GM21390 (cell line): ENCODE data around the gene KBTBD12.
"Not testable (repeated sequence)": the region's sequence is repeated elsewhere in the genome, so short reads cannot be mapped to it uniquely, and the experiment has no call there.

Experiments
- ATAC-seq: cut with Tn5 transposase; IDR thresholded peaks from one replicate; pipeline ENCODE4 v1.9.1; 2021; ENCODE audit not compliant: unreplicated experiment

The KBTBD12 gene

DNA sequence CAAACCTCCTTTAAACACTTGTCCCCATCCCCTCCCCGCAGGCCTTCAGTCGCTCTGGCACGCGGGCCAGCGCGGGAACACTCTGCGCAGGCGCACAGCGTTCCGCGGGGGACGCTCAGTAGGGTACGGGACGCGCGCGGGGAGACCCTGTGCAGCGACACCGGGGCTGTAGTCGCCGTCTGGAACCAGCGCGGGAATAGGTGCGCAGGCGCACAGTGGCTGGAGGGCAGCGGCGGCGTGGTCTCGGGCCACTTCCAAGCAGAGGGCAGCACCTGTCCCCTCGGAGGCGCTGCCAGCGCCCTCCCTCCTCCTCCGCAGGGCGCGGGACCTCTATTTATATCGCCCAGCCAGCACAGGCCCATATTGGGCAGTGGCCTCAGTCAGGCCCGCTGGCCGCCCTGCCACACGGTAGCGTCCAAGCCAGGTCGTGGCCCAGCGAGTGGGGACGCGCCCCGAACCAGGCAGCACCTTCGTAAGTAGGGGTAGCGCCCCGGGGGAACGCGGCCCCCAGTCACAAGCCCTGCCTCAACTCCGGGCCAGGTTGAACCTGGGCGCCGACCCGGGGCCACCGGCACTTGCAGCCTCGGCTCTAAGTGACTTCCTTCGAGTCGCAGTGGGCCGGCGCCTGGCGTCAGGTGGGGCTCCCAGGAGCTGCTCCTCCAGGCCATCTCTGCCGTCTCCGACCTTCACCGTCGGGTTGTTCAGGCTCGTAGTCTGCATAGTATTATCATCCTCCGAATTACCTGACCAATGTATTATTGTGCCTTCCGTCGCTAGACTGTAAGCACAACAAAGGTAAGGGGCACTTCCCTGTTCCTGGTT is at the start of gene KBTBD12:
TSS of gene KBTBD12 (plus strand) at position 118 of the 822 bp plus-strand sequence. CDS start 7,830 bp downstream, outside the sequence.
- no peak for ATAC-seq

DNA sequence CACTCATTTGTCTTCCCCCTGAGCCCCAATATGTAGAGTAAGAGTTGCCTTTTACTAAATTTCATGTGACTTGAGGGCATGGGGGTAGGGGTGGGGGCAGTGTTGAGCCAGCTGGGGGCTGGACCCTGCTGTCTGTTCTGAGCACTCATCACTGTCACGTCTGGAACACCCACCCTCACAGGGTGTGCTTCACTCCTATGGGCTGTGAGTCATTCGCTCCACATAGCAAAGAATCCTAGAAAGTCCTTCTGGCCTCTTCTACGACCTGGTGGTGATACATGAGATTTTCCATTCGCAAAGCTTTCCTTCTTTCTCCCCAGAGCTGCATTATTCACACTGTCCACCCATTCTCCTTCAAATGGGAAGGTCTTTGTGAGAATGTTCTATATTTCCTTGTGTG is 49.1 kb upstream of the KBTBD12 start:
- no peak for ATAC-seq

- no peak for ATAC-seq
Measured at GRCh38 chr3:127867412-127867811, 47.6 kb upstream of the KBTBD12 start.

DNA sequence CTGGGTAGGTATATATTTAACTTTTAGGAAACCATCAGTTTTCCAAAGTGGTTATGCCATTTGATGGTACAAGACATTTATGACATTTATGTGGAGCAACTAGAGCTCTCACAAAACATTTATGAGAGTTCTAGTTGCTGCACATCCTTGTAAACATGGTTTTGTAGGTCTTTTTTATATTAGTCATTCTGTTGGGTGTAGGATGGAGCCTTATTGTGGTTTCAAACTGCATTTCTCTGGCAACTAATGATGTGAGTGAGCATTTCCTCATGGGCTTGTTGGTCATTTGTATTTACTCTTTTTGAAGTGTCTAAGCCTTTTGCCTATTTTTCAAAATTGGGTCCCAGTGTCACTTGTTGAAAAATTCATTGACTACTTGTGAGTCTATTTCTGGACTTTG is 47.0 kb upstream of the KBTBD12 start:
- no peak for ATAC-seq

DNA sequence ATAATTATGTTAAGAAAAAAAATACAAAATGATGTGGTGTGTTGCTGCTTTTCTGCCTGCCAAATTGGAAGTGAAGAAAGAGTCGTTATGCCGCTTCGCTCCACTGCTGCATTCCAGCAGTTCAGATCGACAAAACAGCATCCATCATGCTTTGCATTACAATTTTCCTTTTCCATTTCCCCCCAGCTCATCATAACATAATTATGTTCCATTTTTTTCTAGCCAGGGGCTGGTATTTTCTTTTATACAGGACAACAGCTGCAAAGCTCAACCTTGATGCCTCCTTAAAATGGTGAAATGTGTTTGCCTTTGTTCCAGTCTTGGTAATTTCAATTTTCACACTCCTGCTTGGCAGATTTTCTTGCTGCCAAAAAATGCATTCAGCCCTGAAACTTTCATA is 44.9 kb upstream of the KBTBD12 start:
- no peak for ATAC-seq

DNA sequence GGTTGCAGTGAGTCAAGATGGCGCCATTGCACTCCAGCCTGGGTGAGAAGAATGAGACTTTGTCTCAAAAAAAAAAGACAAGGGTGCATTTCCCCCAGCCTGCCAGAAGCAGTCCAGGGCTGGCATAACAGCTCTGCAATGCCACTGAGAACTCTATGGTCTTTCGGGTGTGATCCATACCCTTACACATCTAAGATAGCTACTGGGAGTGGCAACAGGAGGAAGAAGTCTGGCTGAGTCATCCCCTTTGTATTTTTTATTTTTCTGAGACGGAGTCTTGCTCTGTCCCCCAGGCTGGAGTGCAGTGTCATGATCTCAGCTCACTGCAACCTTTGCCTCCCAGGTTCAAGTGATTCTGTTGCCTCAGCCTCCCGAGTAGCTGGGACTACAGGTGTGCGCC is 40.9 kb upstream of the KBTBD12 start:
- ATAC-seq: not testable (repeated sequence)

GRCh38 chr3:127881586-127881985 is 33.4 kb upstream of the KBTBD12 start:
- no peak for ATAC-seq

GRCh38 chr3:127884041-127884440 is 31.0 kb upstream of the KBTBD12 start:
- no peak for ATAC-seq

DNA sequence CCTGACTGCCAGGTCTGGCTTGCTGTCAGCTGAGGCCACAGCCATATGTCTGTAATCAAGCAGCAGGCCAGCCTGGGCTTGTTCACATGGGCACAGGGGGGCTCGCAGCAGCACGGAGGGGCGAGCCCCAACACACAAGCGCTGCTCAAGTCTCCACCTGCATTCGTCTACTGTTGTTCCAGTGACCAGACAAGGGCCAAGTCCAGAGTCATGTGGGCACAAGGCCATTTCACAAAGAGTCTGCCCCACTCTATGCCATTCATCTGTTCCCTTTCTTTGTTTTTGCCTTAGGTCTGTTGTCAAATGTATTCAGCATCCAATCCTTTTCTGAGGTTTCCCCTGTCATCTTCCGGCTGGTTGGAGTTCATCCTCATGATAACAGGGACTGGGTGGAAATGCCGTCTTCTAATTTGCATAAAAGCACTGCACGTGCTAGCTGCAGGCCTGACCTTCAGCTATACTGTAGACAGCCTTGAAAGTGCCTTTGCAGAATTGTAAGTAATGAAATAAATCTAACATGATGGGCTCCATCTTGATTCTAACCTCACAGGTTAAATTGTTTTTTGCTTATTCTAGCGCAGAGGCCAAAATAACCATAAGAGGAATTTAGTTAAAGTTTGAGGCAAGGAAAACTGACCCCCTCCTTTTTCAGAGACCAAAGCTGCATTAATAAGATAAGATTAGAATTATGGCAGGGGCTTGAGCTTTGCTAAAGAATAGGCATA is 28.6 kb upstream of the KBTBD12 start:
- ATAC-seq: no peak

- no peak for ATAC-seq
Measured at GRCh38 chr3:127886956-127887231, 28.1 kb upstream of the KBTBD12 start.

DNA sequence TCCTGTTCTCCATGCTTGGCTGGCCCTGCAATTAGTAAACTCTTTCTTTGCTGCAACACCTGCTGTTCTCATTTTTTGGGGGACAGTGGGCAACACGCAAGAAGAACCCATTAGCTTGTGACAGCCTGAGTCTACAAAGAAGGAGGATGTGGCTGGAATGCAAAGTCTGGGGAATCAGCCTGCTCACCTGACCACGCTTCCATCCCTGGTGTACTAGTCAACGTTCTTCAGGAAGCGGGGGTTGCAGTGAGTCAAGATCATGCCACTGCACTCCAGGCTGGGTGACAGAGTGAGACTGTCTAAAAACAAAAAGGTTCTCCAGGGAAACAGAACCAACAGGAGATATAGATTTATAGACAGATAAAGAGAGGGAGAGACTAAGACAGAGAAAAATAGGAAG is 27.7 kb upstream of the KBTBD12 start:
- ATAC-seq: no peak

DNA sequence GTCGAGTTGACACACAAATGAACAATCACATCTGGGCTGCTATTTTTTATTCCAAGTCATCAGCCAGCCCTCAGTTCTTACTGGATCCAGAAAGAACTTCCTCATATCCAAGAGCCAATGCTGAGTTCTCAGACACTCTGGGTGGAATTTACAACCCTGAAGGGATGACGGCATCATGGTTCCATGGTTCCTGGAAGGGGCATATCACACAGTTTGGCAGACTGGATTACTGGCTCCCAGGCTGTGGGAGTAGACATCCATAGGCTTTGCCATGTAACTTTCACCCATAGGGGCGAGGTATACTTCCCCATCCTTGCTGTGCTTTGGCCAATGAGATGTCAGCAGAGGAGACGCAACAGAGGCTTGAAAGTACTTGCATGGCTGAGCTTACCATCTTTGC is 26.9 kb upstream of the KBTBD12 start:
- no peak for ATAC-seq

DNA sequence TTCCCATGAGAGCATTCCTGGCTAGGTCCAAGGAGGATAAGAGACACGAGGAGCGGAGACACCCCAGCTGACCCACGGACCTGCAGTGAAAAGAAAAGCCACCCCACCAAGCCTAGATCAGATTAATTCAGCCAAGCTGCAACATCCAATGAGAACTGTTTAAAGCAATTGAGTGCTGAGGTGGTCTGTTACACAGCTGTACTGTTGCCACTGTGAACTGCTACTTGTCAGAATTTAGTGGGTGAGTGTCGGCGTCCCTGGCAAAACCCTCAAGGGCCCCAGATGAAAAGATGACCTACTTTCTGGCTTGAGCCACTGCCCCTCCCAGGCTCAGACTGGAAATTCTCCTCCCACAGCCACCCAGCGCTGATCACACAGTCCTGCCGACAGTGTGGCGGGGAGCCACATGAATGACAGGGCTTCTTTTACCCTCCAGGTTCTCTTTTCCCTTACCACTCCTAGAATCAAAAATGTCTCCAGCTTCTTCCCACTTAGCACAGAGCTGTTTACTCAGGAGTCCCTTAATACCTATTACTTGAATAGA is 26.4 kb upstream of the KBTBD12 start:
- ATAC-seq: no peak

GRCh38 chr3:127889461-127889863 is 25.6 kb upstream of the KBTBD12 start:
- ATAC-seq: no peak

GRCh38 chr3:127889976-127890650 is 24.9 kb upstream of the KBTBD12 start:
- ATAC-seq: no peak

GRCh38 chr3:127890651-127891290 is 24.3 kb upstream of the KBTBD12 start:
- not testable (repeated sequence) for ATAC-seq

DNA sequence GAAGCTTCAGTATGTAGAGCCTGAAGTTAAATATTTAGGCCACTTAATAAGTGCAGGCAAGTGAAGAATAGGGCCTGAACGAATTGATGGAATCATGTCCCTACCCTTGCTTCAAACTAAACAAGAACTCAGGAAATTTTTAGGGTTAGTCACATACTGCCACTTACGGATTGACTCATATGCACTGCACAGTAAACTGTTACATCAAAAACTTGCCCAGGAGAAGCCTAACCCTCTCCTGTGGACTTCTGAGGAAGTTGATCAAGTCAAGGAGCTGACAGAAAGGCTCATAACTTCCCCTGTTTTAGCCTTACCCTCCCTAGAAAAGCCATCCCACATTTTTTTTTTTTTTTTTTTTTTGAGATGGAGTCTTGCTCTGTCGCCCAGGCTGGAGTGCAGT is 20.6 kb upstream of the KBTBD12 start:
- ATAC-seq: no peak

GRCh38 chr3:127899200-127899599 is 15.8 kb upstream of the KBTBD12 start:
- ATAC-seq: no peak

GRCh38 chr3:127899766-127900165 is 15.3 kb upstream of the KBTBD12 start:
- ATAC-seq: no peak

GRCh38 chr3:127900536-127900935 is 14.5 kb upstream of the KBTBD12 start:
- no peak for ATAC-seq

DNA sequence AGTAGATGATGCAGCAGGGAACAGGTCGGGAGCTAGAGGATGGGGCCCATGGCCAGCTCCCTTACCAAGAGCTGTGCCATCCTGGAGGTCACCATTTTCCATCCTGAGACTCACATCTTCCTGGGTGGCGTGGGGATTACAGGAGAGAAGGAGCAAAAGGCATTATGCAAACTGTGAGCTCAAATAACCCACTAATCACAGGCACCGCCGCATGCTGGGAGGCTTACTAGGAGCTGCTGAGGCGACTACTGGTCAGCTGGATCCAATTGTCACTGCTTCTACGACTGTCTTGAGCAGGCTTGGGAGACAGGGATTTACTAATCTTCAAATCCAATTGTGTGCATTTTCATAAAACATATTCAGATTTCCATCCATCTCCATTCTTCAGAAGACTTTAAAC is 12.5 kb upstream of the KBTBD12 start:
- ATAC-seq: no peak
